ENCODE data around the gene DAW1. TPM values are rescaled to one million over a fixed set of nuclear protein-coding genes. Genes with fewer than 3 reads are reported as not detected.

DAW1 gene
- total RNA-seq, 1 experiment from 2014 or later: 0.26 TPM

DNA sequence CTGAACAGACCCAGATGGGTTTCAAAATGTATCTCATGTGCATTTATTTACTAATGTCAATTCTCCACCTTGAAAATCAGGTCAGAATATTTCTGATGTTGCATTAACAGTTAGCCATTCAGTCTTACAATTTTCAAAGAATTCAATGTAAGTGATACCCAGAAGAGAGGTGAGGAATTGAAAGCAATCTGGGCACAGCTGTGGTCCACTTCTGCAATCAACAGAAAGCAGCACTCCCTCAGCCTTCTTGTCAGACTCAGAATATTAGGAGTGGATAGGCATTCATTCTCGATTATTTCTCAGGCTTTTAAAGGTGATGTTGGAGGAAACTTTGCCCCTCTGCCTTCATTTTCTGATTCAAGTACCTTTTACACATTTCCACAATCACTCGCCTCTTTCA is 42.1 kb upstream of the DAW1 start:
- BruUV-seq (replicated peaks): no TSS peak
- ChIA-PET POLR2A (no interaction called here), CTCF (no interaction called here)
- Histone ChIP-seq H3K27me3 (ENCODE audit: control insufficient read depth, insufficient read depth, low read length) (no peaks in the 10 kb centered on the region), H3K36me3 (ENCODE audit: control insufficient read depth, insufficient read depth, low read length) (no peaks in the 10 kb centered on the region), H3K4me1 (ENCODE audit: control insufficient read depth, insufficient read depth, low read length) (no peaks in the 10 kb centered on the region), H3K27ac (ENCODE audit: low read length) (no peak overlapping the region), H3K4me3 (ENCODE audit: low read depth in 2 of 2, low read length in 2 of 2) (no peak overlapping the region), H3K9me3 (ENCODE audit: control insufficient read depth, insufficient read depth, low read depth, low read length) (no peaks in the 10 kb centered on the region)
- DNase-seq (ENCODE audit: low read depth, low spot score): no peak
- TF ChIP-seq, protein P1, sequence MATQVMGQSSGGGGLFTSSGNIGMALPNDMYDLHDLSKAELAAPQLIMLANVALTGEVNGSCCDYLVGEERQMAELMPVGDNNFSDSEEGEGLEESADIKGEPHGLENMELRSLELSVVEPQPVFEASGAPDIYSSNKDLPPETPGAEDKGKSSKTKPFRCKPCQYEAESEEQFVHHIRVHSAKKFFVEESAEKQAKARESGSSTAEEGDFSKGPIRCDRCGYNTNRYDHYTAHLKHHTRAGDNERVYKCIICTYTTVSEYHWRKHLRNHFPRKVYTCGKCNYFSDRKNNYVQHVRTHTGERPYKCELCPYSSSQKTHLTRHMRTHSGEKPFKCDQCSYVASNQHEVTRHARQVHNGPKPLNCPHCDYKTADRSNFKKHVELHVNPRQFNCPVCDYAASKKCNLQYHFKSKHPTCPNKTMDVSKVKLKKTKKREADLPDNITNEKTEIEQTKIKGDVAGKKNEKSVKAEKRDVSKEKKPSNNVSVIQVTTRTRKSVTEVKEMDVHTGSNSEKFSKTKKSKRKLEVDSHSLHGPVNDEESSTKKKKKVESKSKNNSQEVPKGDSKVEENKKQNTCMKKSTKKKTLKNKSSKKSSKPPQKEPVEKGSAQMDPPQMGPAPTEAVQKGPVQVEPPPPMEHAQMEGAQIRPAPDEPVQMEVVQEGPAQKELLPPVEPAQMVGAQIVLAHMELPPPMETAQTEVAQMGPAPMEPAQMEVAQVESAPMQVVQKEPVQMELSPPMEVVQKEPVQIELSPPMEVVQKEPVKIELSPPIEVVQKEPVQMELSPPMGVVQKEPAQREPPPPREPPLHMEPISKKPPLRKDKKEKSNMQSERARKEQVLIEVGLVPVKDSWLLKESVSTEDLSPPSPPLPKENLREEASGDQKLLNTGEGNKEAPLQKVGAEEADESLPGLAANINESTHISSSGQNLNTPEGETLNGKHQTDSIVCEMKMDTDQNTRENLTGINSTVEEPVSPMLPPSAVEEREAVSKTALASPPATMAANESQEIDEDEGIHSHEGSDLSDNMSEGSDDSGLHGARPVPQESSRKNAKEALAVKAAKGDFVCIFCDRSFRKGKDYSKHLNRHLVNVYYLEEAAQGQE (IDR thresholded peaks at IDR 0.05; ENCODE audit: insufficient read depth in 1 of 2, low read depth in 2 of 2, low read length in 1 of 2): no peak
- TF ChIP-seq SIN3A (IDR thresholded peaks at IDR 0.05; ENCODE audit: borderline replicate concordance, insufficient read depth, low read depth, low read length) (no peak), POLR2AphosphoS5 (IDR thresholded peaks at IDR 0.05; ENCODE audit: low read depth, low read length) (no peak), TCF7L2 (IDR thresholded peaks at IDR 0.05; ENCODE audit: low read depth, low read length) (no peak)
- TF ChIP-seq, protein P2, sequence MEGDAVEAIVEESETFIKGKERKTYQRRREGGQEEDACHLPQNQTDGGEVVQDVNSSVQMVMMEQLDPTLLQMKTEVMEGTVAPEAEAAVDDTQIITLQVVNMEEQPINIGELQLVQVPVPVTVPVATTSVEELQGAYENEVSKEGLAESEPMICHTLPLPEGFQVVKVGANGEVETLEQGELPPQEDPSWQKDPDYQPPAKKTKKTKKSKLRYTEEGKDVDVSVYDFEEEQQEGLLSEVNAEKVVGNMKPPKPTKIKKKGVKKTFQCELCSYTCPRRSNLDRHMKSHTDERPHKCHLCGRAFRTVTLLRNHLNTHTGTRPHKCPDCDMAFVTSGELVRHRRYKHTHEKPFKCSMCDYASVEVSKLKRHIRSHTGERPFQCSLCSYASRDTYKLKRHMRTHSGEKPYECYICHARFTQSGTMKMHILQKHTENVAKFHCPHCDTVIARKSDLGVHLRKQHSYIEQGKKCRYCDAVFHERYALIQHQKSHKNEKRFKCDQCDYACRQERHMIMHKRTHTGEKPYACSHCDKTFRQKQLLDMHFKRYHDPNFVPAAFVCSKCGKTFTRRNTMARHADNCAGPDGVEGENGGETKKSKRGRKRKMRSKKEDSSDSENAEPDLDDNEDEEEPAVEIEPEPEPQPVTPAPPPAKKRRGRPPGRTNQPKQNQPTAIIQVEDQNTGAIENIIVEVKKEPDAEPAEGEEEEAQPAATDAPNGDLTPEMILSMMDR (IDR thresholded peaks at IDR 0.05): no peak
- intact Hi-C loops (cut with micrococcal nuclease; ENCODE audit: unreplicated experiment): no loop called here
- in situ Hi-C loops (cut with HindIII; ENCODE audit: low pct_unique_long_range_greater_than_20kb, low sequenced_read_pairs): no loop called here
- no peak for ATAC-seq

DNA sequence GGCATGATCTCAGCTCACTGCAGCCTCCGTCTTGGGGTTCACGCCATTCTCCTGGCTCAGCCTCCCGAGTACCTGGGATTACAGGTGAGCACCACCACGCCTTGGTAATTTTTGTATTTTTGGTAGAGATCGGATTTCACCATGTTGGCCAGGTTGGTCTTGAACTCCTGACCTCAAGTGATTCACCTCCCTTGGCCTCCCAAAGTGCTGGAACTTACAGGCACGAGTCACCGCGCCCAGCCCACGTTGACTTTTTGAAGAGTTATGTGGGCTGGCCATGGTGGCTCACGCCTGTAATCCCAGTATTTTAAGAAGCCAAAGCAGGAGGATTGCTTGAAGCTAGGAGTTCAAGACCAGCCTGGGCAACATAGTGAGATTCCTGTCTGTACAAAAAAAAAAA is 37.0 kb upstream of the DAW1 start:
- H3K4me1 ChIP-seq (ENCODE audit: control insufficient read depth, insufficient read depth, low read length): no peaks in the 10 kb centered on the region
- POLR2A ChIA-PET: no interaction called here
- no peak overlapping the region for H3K4me3 ChIP-seq (ENCODE audit: low read depth in 2 of 2, low read length in 2 of 2)
- no peaks in the 10 kb centered on the region for H3K36me3 ChIP-seq (ENCODE audit: control insufficient read depth, insufficient read depth, low read length)
- intact Hi-C loops (cut with micrococcal nuclease; ENCODE audit: unreplicated experiment) (no loop called here), in situ Hi-C loops (cut with HindIII; ENCODE audit: low pct_unique_long_range_greater_than_20kb, low sequenced_read_pairs) (no loop called here)
- H3K27ac ChIP-seq (ENCODE audit: low read length): no peak overlapping the region
- TF ChIP-seq, protein P2 (IDR thresholded peaks at IDR 0.05): no peak
- TF ChIP-seq TCF7L2 (IDR thresholded peaks at IDR 0.05; ENCODE audit: low read depth, low read length) (no peak), SIN3A (IDR thresholded peaks at IDR 0.05; ENCODE audit: borderline replicate concordance, insufficient read depth, low read depth, low read length) (no peak), POLR2AphosphoS5 (IDR thresholded peaks at IDR 0.05; ENCODE audit: low read depth, low read length) (no peak)
- TF ChIP-seq, protein P1 (IDR thresholded peaks at IDR 0.05; ENCODE audit: insufficient read depth in 1 of 2, low read depth in 2 of 2, low read length in 1 of 2): no peak
- CTCF ChIA-PET: no interaction called here
- DNase-seq (ENCODE audit: low read depth, low spot score) (no peak), ATAC-seq (no peak)
- H3K27me3 ChIP-seq (ENCODE audit: control insufficient read depth, insufficient read depth, low read length): no peaks in the 10 kb centered on the region
- BruUV-seq (replicated peaks): no TSS peak
- H3K9me3 ChIP-seq (ENCODE audit: control insufficient read depth, insufficient read depth, low read depth, low read length): no peaks in the 10 kb centered on the region

Measured in Panc1 (cell line).